HEK293T (cell line): Measurements from ENCODE around the gene GMDS.

Source experiments
- ARNT ChIP-seq: fragments of 450-650 bp; IDR thresholded peaks from 2 replicates; pipeline ENCODE4 v1.6.1; 2017; ENCODE audit warnings: mild to moderate bottlenecking
- ELF4 ChIP-seq: fragments of 450-650 bp; IDR thresholded peaks from 2 replicates; pipeline ENCODE4 v1.6.1; 2017; ENCODE audit warnings: antibody characterized with exemption
- FOXA1 ChIP-seq: fragments of 450-650 bp; IDR thresholded peaks from 2 replicates; pipeline ENCODE4 v1.6.1; 2016; ENCODE audit warnings: mild to moderate bottlenecking
- FOXK2 ChIP-seq: fragments of 450-650 bp; IDR thresholded peaks from 2 replicates; pipeline ENCODE4 v1.6.1; 2016; ENCODE audit warnings: mild to moderate bottlenecking
- FOXM1 ChIP-seq: fragments of 450-650 bp; IDR thresholded peaks from 2 replicates; pipeline ENCODE4 v1.6.1; 2017; ENCODE audit warnings: mild to moderate bottlenecking, borderline replicate concordance
- HDGF ChIP-seq: fragments of 450-650 bp; IDR thresholded peaks from 2 replicates; pipeline ENCODE4 v1.6.1; 2017; ENCODE audit warnings: antibody characterized with exemption, borderline replicate concordance
- L3MBTL2 ChIP-seq: fragments of 450-650 bp; conservative IDR thresholded peaks from 2 replicates; pipeline ENCODE4 v1.6.1; 2016; ENCODE audit warnings: mild to moderate bottlenecking
- LEF1 ChIP-seq: fragments of 450-650 bp; IDR thresholded peaks from 2 replicates; pipeline ENCODE4 v1.6.1; 2017; ENCODE audit warnings: mild to moderate bottlenecking, borderline replicate concordance
- NFRKB ChIP-seq: fragments of 450-650 bp; IDR thresholded peaks from 2 replicates; pipeline ENCODE4 v1.6.1; 2016; ENCODE audit warnings: mild to moderate bottlenecking, moderate library complexity
- PKNOX1 ChIP-seq: fragments of 450-650 bp; IDR thresholded peaks from 2 replicates; pipeline ENCODE4 v1.6.1; 2016
- SP1 ChIP-seq: fragments of 450-650 bp; IDR thresholded peaks from 2 replicates; pipeline ENCODE4 v1.6.1; 2017
- SUZ12 ChIP-seq: fragments of 450-650 bp; IDR thresholded peaks from 2 replicates; pipeline ENCODE4 v1.6.1; 2016; ENCODE audit warnings: mild to moderate bottlenecking
- TARDBP ChIP-seq: fragments of 450-650 bp; IDR thresholded peaks from 2 replicates; pipeline ENCODE4 v1.6.1; 2016
- ZNF384 ChIP-seq: fragments of 450-650 bp; IDR thresholded peaks from 2 replicates; pipeline ENCODE4 v1.6.1; 2016

GRCh38 chr6:2216794-2217383, 28.5 kb downstream of the GMDS start:
- no peak for TF ChIP-seq SP1
- no peak for TF ChIP-seq ZNF384
- TF ChIP-seq SUZ12, result no peak
- no peak for TF ChIP-seq FOXK2
- no peak for TF ChIP-seq L3MBTL2
- no peak for TF ChIP-seq ELF4
- no peak for TF ChIP-seq LEF1
- TF ChIP-seq HDGF, result no peak
- no peak for TF ChIP-seq FOXM1
- TF ChIP-seq PKNOX1, result no peak
- TF ChIP-seq ARNT, result no peak
- no peak for TF ChIP-seq TARDBP
- TF ChIP-seq FOXA1, result no peak
- TF ChIP-seq NFRKB, result no peak
